ENCODE measurements around the gene EIF4G3.

GRCh38 chr1:20903437-20903836 lies 273.3 kb downstream of the EIF4G3 start:
- TF ChIP-seq CTCF (IDR thresholded peaks at IDR 0.05) (no peak), POLR2A (IDR thresholded peaks at IDR 0.05) (no peak)
